HG03432 (cell line): ENCODE measurements around the gene SLC1A4.
A peak's percentile ranks its signal among the peaks of the same experiment; 100 is the strongest.
"Not testable (repeated sequence)": the region's sequence is repeated elsewhere in the genome, so short reads cannot be mapped to it uniquely, and the experiment has no call there.

Source experiments
- ATAC-seq: cut with Tn5 transposase; IDR thresholded peaks from one replicate; pipeline ENCODE4 v1.9.1; 2021; ENCODE audit warnings: mild to moderate bottlenecking, moderate library complexity; ENCODE audit not compliant: unreplicated experiment

The SLC1A4 gene

DNA sequence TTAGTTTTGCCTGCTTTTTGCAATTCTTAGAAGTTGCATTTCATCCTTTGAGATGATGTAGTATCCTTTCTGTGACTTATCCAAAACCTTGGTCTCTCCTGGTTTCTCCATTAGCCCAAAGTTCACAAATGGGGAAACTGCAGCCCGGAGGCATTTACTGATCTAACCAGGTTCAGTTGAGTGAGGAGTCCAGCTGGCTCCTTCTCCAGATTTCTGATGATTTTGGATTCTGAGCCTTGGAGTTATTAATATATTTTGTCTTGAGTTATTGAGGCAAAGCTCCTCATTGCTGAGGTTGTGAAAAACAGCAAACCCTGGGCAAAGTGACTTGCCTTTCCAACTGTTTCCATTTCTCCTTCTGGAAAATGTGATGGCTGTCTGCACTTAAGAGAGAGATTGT, 1.7 kb downstream of the SLC1A4 start:
- no peak for ATAC-seq

DNA sequence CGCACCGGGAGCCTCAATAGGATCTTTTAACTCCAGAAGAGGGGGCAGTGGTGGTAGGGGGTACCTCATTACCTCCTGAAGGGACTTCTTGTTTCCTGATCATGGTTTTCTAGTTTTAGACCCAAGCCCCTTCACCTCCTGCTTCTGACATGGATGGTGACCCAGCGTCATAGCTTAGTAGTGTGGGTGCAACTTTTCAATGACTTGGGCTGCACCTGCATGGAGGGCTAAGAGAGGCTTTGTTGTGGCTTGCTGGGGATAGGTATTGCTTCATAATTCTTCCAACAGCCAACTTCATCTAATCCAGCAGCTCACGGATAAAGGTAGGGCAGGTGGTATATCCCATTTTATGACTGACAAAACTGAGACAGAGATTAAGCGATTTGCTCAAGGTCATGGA, 3.0 kb downstream of the SLC1A4 start:
- no peak for ATAC-seq

- no peak for ATAC-seq
These were observed 3.8 kb downstream of the SLC1A4 start for GRCh38 chr2:64992990-64993389.

GRCh38 chr2:64995041-64995440, 5.8 kb downstream of the SLC1A4 start:
- ATAC-seq: no peak

DNA sequence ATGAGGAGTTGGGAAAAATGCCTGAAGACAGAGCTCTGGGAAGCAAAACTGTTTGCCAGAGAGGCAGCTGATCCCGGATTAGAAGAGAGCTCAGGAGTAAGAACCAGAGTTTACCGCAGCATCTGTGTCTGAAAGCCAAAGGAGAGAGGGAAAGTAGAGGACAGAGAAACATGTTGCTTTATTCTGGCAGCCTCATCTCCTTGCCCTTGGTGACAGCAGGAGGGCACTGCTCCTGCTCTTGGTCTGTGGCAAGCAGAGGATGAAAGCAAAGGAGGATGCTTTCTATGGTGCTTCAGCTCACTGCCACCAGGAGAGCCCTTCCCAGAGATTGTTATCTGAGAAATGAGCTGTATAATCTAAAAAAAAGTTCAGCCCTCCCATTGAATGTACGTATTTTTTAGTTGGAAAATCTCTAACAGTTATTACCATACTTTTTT, 7.7 kb downstream of the SLC1A4 start:
- ATAC-seq: no peak

DNA sequence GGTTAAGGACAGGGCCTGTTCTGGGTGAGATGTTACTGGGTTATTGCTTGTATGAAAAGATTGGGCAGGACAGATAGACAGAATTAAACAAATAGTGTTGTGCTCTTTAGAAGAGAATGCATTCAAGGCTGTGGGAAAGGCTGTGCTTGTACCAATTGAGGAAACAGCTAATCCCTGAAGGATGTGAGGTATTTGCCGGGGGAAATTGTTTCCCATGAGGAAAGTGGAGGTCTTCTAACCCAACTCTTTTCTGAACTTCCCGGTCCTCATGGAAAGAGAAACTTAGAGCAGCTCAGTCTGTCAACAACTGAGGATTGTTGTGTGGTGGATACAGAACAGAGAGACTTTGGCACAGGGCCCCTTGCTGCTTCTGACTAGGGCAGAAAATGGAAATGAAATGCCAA, 9.5 kb downstream of the SLC1A4 start:
- no peak for ATAC-seq

DNA sequence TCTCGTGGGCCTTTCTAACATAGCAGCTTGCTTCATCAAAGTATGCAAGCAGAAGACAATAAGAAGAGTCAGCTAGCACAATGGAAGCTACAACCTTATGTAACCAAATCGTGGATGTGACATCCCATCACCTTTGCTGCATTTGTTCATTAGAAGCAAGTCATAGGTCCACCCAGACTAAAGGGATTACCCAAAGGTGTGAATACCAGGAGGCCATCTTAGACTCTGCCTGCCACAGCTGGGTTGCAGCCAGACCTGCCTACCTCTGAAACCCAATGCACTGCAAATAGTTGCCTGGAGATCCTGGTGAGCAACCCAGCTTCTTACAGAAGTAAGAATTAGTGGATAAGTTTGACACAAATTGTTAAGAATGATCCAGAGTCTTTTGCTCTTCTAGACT, 10.6 kb downstream of the SLC1A4 start:
- no peak for ATAC-seq

DNA sequence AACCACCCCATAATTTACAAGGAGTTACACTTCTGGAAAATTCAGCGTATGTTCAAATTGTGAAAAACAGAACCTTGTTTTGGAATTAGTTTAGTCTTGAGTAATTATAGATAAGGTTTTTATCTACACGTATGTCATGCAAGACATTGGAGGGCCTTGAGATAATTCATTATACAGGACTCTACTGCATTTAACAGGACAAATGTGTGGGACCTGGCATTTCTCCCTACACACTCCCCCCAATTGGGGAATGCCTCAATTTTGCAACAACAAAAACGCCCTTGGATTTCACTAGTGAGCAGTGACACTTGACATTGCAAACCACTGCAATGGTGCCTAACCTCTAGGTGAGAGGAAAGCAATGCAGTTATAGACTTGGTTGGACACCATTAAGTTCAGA, 11.4 kb downstream of the SLC1A4 start:
- no peak for ATAC-seq

DNA sequence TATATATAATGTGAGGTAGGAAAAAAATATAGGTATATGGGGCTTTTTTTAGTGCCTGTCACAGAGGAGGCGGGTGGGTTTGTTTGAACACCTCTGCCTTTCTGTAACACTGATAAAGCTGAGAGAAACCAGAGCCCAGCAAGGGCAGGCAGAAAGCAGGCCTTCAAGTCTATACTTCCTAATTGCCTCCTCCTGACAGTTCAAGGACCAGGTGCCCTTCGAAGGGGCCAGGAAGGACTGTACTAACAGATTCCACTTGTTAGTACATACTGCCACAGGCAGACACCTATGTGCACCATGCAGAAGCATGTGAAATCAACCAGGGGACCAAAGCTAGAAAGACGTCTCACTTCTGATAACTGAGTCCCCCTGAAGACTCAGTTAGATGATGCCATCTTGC, 13.8 kb downstream of the SLC1A4 start:
- ATAC-seq: no peak

DNA sequence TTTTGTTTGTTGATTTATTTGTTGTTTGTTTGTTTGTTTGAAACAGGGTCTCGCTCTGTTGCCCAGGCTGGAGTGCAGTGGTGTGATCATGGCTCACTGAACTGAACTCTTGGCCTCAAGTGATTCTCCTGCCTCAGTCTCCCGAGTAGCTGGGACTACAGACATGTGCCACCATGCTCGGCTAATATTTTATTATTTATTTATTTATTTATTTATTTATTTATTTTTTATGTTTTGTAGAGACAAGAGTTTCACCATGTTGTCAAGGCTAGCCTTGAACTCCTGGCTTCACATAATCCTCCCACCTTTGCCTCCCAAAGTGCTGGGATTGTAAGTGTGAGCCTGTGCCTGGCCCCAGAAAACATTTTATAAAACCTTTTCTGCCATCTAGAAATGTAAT, 15.0 kb downstream of the SLC1A4 start:
- ATAC-seq: not testable (repeated sequence)

DNA sequence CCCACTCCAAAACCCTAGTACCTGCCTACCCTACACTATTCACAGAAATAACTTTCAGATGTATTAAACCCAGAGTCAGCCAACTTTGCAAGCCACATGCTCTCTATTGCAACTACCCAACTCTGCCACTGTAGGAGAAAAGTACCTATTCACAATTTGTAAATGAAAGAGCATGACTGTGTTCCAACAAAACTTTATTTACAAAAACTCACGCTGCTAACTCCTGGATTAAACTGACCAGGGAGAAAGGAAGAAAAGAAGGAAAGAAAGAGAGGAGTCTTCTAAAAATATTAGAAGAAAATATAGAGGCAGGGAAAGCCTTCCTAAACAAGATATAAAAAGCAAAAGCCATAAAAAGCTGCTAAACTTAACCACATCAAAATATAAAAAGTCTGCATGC, 24.6 kb downstream of the SLC1A4 start:
- ATAC-seq: no peak

DNA sequence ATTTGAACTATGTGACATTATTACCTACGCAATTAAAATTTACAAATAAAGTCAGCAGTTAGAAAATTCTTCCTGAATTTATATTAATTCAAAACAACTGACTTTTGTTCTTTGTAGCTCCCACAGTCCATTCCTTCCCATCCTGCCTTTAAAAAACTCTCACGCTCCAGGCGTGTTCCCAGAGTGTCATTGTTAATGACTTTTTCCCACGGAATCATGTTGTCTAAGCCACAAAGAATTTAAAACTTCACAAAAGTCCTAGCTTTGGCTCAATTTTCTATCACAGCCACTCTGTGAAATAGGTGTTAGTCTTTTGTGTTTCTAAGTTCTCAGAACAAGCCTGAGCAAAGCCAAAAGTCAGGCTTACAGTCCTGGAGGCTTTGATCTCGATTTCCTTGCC, 26.5 kb downstream of the SLC1A4 start:
- no peak for ATAC-seq

DNA sequence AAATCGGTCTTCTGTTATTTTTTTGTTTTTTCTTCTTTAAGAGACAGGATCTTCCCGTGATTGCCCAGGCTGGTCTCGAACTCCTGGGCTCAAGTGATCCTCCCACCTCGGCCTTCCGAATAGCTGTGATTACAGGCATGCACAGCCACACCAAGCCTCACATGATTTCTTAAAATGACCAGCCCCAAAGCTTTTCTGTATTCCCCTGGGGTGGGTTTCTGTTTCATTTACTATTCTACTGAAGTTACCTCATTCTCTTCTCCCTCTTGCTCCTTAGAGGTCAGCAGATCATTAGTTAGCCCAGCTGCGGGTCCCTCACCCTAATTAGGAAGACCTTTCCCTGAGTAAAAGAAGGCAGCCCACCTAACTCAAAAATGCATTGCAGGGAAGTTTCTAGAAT, 27.6 kb downstream of the SLC1A4 start:
- peak; percentile 78 for ATAC-seq

DNA sequence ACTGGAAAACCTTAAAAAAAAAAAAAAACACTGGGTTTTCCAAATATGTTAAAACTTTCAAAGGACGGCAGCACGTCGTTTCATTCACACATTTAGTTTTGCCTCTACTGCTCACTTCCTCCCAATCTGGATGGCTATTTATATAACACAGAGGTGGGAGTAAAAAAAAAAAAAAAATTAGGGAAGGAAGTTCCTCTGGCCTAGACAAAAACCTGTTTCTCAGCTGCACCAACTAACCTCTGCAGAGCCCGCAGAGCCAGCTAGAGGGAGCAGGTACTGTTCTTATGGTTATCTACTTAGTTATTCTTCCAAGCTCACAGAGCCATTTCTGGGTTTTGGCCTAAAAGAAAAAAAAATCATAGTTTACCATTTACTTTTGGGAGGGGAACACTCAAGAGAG, 28.1 kb downstream of the SLC1A4 start:
- ATAC-seq: no peak

DNA sequence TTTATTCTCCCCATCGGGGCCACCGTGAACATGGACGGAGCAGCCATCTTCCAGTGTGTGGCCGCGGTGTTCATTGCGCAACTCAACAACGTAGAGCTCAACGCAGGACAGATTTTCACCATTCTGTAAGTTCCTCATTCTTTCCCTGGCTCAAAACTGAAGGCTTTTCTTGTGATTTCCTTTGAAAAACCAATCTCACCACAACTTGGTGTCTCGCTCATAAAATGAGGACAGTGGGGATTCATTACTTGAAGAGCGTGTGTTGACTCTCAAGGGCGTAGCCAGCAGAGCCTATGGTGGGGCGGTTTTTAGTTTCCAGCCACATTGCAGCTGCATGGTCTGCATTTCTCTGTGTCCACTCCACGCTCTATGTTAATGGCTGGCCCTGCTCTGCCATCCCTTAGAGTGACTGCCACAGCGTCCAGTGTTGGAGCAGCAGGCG, 29.0 kb downstream of the SLC1A4 start:
- ATAC-seq: no peak

- ATAC-seq: no peak
These were observed 29.8 kb downstream of the SLC1A4 start for GRCh38 chr2:65019010-65019409.

GRCh38 chr2:65019675-65020195, 30.5 kb downstream of the SLC1A4 start:
- no peak for ATAC-seq

GRCh38 chr2:65020251-65020650, 31.1 kb downstream of the SLC1A4 start:
- not testable (repeated sequence) for ATAC-seq

DNA sequence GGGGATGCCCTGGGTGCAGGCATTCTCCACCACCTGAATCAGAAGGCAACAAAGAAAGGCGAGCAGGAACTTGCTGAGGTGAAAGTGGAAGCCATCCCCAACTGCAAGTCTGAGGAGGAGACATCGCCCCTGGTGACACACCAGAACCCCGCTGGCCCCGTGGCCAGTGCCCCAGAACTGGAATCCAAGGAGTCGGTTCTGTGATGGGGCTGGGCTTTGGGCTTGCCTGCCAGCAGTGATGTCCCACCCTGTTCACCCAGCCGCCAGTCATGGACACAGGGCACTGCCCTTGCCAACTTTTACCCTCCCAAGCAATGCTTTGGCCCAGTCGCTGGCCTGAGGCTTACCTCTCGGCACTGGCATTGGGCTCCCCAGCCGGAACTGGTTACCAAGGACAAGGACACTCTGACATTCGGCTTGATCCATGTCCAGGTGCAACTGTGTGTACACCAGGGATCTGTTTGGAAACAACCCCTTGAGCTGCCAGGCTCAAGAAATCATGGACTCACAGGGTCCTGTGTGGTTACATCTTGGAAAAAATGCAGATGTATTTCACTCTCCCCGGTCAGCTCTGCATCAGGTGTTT, 31.8 kb downstream of the SLC1A4 start:
- no peak for ATAC-seq

DNA sequence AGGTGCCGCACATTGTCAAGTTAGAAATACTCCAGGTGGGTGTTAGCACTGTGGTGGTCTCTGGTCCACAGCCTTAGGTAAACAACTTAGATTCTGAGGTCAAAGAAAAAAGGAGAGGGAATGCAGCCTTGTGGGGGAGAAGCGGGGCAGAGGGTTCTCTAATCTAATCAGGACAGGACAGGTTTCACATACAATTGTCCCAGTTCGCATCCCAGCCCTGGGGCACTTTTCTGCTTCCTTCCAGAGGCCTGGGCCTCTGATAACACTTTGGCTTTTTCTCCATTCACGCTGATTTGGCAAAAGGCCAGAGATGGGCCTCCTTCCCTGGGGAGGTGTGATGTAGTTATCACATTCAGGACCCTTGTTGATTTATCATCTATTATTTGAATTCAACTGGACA, 32.5 kb downstream of the SLC1A4 start:
- no peak for ATAC-seq

DNA sequence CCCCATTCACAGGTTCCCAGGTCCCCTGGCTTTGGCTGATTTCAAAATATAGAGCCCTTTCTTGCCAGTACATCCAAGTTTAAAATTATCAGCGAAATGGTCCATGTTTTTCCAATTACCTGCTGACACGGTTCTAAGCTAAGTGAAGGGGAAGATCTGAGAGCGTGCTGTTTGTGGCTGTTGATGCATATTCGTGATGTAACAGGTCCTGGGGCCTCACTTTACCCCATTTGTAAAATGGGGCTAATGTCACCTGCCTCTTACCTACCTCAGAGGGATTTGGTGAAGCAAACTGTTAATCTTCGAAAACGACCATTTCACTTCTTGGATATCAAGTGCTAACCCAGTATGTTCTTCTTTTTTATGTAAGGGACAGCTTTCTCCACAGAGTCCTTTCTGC, 33.0 kb downstream of the SLC1A4 start:
- no peak for ATAC-seq

- ATAC-seq: no peak
These were observed 34.5 kb downstream of the SLC1A4 start for GRCh38 chr2:65023742-65024141.

- ATAC-seq: no peak
These were observed 35.1 kb downstream of the SLC1A4 start for GRCh38 chr2:65024149-65024829.
